IMR-90 (cell line): Measurements from ENCODE around the gene SEMA3C. TPM values are rescaled to one million over a fixed set of nuclear protein-coding genes. Genes with fewer than 3 reads are reported as not detected.

ENCODE experiments used
- ATAC-seq: fragments of 200-7000 bp; cut with Tn5 transposase; 2 replicates; pipeline ENCODE4 v1.9.1; 2020; ENCODE audit warnings: low read depth, mild to moderate bottlenecking, moderate library complexity
- BruUV-seq: library from RNA; stranded (reverse); fragments of 400-500 nt; replicated peaks from 2 replicates; lab custom pipeline; 2021; lab: Mats Ljungman, UMichigan
- CTCF ChIA-PET: fragments of 300-600 bp; formaldehyde crosslinking; extraction: SDS; loops from one replicate; lab custom pipeline; 2021; ENCODE audit warnings: antibody characterized with exemption; lab: Yijun Ruan, JAX
- POLR2A ChIA-PET: fragments of 300-600 bp; sonication (Branson Sonifier 250); formaldehyde crosslinking; loops from one replicate; lab custom pipeline; 2022; ENCODE audit warnings: antibody characterized with exemption; ENCODE audit not compliant: unreplicated experiment; lab: Charles Lee
- DNase-seq: peaks from one replicate; pipeline ENCODE4 v3.0.0; 2013
- H2AFZ ChIP-seq: replicated peaks from 2 replicates; pipeline ENCODE3; 2013; ENCODE audit warnings: low read length, mild to moderate bottlenecking; ENCODE audit not compliant: poor library complexity
- H2AK5ac ChIP-seq: 2 replicates; pipeline ENCODE4 v1.6.1; 2013; ENCODE audit warnings: low read depth, low read length, inconsistent platforms
- H2AK9ac ChIP-seq: replicated peaks from 2 replicates; pipeline ENCODE3; 2013; ENCODE audit warnings: mild to moderate bottlenecking, low read depth, low read length, moderate library complexity; ENCODE audit not compliant: poor library complexity
- H2BK120ac ChIP-seq: 2 replicates; pipeline ENCODE4 v1.6.1; 2013; ENCODE audit warnings: low read depth, low read length, inconsistent platforms
- H2BK15ac ChIP-seq: 3 replicates; pipeline ENCODE4 v1.6.1; 2013; ENCODE audit warnings: low read depth, low read length, inconsistent platforms
- H2BK20ac ChIP-seq: 2 replicates; pipeline ENCODE4 v1.6.1; 2013; ENCODE audit warnings: low read depth, mild to moderate bottlenecking, inconsistent platforms, low read length, moderate library complexity
- H2BK5ac ChIP-seq: 2 replicates; pipeline ENCODE4 v1.6.1; 2013; ENCODE audit warnings: mild to moderate bottlenecking, low read depth, low read length, inconsistent platforms; ENCODE audit not compliant: poor library complexity, severe bottlenecking
- H3K14ac ChIP-seq: replicated peaks from 2 replicates; pipeline ENCODE4 v1.6.1; 2013; ENCODE audit warnings: low read depth, low read length, inconsistent platforms
- H3K18ac ChIP-seq: 2 replicates; pipeline ENCODE4 v1.6.1; 2013; ENCODE audit warnings: low read depth, low read length, control low read depth
- H3K23ac ChIP-seq: 2 replicates; pipeline ENCODE4 v1.6.1; 2013; ENCODE audit warnings: low read depth, low read length, inconsistent platforms
- H3K27ac ChIP-seq: 2 replicates; pipeline ENCODE4 v1.5.1; 2013; ENCODE audit warnings: mild to moderate bottlenecking, control low read depth, low read length; ENCODE audit not compliant: insufficient read depth
- H3K27me3 ChIP-seq: 2 replicates; pipeline ENCODE4 v1.6.1; 2013; ENCODE audit warnings: low read length; ENCODE audit not compliant: control insufficient read depth, insufficient read depth
- H3K36me3 ChIP-seq: 2 replicates; pipeline ENCODE4 v1.6.1; 2013; ENCODE audit warnings: low read length, mixed read lengths; ENCODE audit not compliant: control insufficient read depth, insufficient read depth
- H3K4ac ChIP-seq: 2 replicates; pipeline ENCODE4 v1.6.1; 2013; ENCODE audit warnings: low read depth, low read length, inconsistent platforms
- H3K4me1 ChIP-seq: 2 replicates; pipeline ENCODE4 v1.6.1; 2013; ENCODE audit warnings: low read length, mixed read lengths; ENCODE audit not compliant: control insufficient read depth, insufficient read depth
- H3K4me2 ChIP-seq: 2 replicates; pipeline ENCODE4 v1.6.1; 2013; ENCODE audit warnings: low read depth, mild to moderate bottlenecking, control low read depth, low read length, moderate library complexity
- H3K4me3 ChIP-seq: 2 replicates; pipeline ENCODE4 v1.5.1; 2013; ENCODE audit warnings: low read depth, mild to moderate bottlenecking, control low read depth, low read length, moderate library complexity; ENCODE audit not compliant: insufficient read depth
- H3K56ac ChIP-seq: 2 replicates; pipeline ENCODE4 v1.6.1; 2013; ENCODE audit warnings: low read length, inconsistent platforms; ENCODE audit not compliant: insufficient read depth; ENCODE audit errors: extremely low read depth
- H3K79me1 ChIP-seq, 2 experiments: 2 replicates each; pipeline ENCODE4 v1.6.1; 2013; ENCODE audit warnings: low read length in 2 of 2, inconsistent platforms in 1 of 2, low read depth in 1 of 2
- H3K9ac ChIP-seq: 2 replicates; pipeline ENCODE4 v1.6.1; 2013; ENCODE audit warnings: low read depth, low read length, control low read depth
- H3K9me1 ChIP-seq: 2 replicates; pipeline ENCODE4 v1.6.1; 2013; ENCODE audit warnings: low read length, inconsistent platforms; ENCODE audit not compliant: insufficient read depth
- H3K9me3 ChIP-seq: 2 replicates; pipeline ENCODE4 v1.6.1; 2013; ENCODE audit warnings: low read length; ENCODE audit not compliant: control insufficient read depth, insufficient read depth
- H4K20me1 ChIP-seq: 2 replicates; pipeline ENCODE4 v1.6.1; 2013; ENCODE audit warnings: low read length, inconsistent platforms; ENCODE audit not compliant: insufficient read depth
- H4K5ac ChIP-seq: 2 replicates; pipeline ENCODE4 v1.6.1; 2013; ENCODE audit warnings: mild to moderate bottlenecking, low read depth, low read length, control low read depth
- H4K8ac ChIP-seq, 2 experiments: 2 replicates each; pipeline ENCODE4 v1.6.1; 2013; ENCODE audit warnings: low read depth in 2 of 2, low read length in 2 of 2, control low read depth in 1 of 2, inconsistent platforms in 1 of 2
- H4K91ac ChIP-seq: 2 replicates; pipeline ENCODE4 v1.6.1; 2013; ENCODE audit warnings: low read depth, low read length, inconsistent platforms; ENCODE audit not compliant: insufficient read depth
- CHD1 ChIP-seq: IDR thresholded peaks from 2 replicates; pipeline ENCODE4 v1.6.1; 2012; ENCODE audit warnings: low read depth, low read length, improper control_type of control experiment
- ELK1 ChIP-seq: fragments of 150-350 bp; IDR thresholded peaks from 2 replicates; pipeline ENCODE4 v1.6.1; 2016; ENCODE audit warnings: low read depth, mild to moderate bottlenecking, low read length, moderate library complexity, borderline replicate concordance
- FOS ChIP-seq: fragments of 150-350 bp; IDR thresholded peaks from 2 replicates; pipeline ENCODE4 v1.6.1; 2016; ENCODE audit warnings: low read depth, low read length
- MAFK ChIP-seq: IDR thresholded peaks from 2 replicates; pipeline ENCODE4 v1.6.1; 2012; ENCODE audit warnings: low read depth, low read length, improper control_type of control experiment
- MXI1 ChIP-seq: IDR thresholded peaks from 2 replicates; pipeline ENCODE4 v1.6.1; 2012; ENCODE audit warnings: low read depth, mild to moderate bottlenecking, low read length, moderate library complexity, borderline replicate concordance
- NFE2L2 ChIP-seq: fragments of 150-350 bp; IDR thresholded peaks from 2 replicates; pipeline ENCODE4 v1.6.1; 2016; ENCODE audit warnings: low read depth, mild to moderate bottlenecking, low read length
- RAD21 ChIP-seq: IDR thresholded peaks from 2 replicates; pipeline ENCODE4 v1.6.1; 2012; ENCODE audit warnings: low read length, improper control_type of control experiment
- RFX5 ChIP-seq: IDR thresholded peaks from 2 replicates; pipeline ENCODE4 v1.8.0; 2012; ENCODE audit warnings: low read depth, mild to moderate bottlenecking, low read length, moderate library complexity
- SMC3 ChIP-seq: fragments of 150-350 bp; IDR thresholded peaks from 2 replicates; pipeline ENCODE4 v1.6.1; 2016; ENCODE audit warnings: low read depth, mild to moderate bottlenecking, antibody characterized with exemption, low read length, moderate library complexity
- dilution Hi-C: fragments of 300-500 bp; cut with HindIII; formaldehyde crosslinking; loops from one replicate; pipeline ENCODE4 v1.14.3; 2018; ENCODE audit warnings: low sequenced_read_pairs; ENCODE audit not compliant: unreplicated experiment
- in situ Hi-C: fragments of 300-500 bp; cut with MboI; formaldehyde crosslinking; loops from 3 replicates; pipeline ENCODE4 v1.14.3; 2019; ENCODE audit warnings: low sequenced_read_pairs, inconsistent platforms, mixed read lengths
- intact Hi-C: fragments of 100-400 bp; cut with micrococcal nuclease; formaldehyde crosslinking; loops from 2 replicates; pipeline ENCODE4 v1.10.0; 2022
- polyA plus RNA-seq, 3 experiments: library from polyadenylated mRNA; depleted of rRNA; stranded (reverse); fragments of >200 nt; gene quantifications; 2 replicates each; pipeline ENCODE4 v1.2.3, GENCODE V29; 2012; ENCODE audit warnings: low replicate concordance in 1 of 3
- total RNA-seq: library from RNA; depleted of rRNA; stranded (reverse); fragments of >200 nt; gene quantifications from 2 replicates; pipeline ENCODE4 v1.2.3, GENCODE V29; 2012
- TF ChIP-seq, protein P1 (sequence below): conservative IDR thresholded peaks from 2 replicates; pipeline ENCODE4 v1.5.1; 2012; ENCODE audit warnings: mild to moderate bottlenecking, low read depth, low read length, improper control_type of control experiment

Gene SEMA3C
- total and polyA plus RNA-seq, 2 of the 4 experiments (the other 2 are of a cell fraction) = 21.2 to 97.1 TPM

GRCh38 chr7:80819503-80819902, 99.3 kb downstream of the SEMA3C start:
- ChIA-PET POLR2A (no interaction called here), CTCF (no interaction called here)
- H2AFZ ChIP-seq = no peak overlapping the region
- no peak for ATAC-seq
- H3K14ac ChIP-seq = no peak overlapping the region
- TF ChIP-seq SMC3 (no peak), MXI1 (no peak), RFX5 (no peak), NFE2L2 (no peak), ELK1 (no peak), MAFK (no peak), RAD21 (no peak), FOS (no peak), CHD1 (no peak)
- TF ChIP-seq, protein P1, sequence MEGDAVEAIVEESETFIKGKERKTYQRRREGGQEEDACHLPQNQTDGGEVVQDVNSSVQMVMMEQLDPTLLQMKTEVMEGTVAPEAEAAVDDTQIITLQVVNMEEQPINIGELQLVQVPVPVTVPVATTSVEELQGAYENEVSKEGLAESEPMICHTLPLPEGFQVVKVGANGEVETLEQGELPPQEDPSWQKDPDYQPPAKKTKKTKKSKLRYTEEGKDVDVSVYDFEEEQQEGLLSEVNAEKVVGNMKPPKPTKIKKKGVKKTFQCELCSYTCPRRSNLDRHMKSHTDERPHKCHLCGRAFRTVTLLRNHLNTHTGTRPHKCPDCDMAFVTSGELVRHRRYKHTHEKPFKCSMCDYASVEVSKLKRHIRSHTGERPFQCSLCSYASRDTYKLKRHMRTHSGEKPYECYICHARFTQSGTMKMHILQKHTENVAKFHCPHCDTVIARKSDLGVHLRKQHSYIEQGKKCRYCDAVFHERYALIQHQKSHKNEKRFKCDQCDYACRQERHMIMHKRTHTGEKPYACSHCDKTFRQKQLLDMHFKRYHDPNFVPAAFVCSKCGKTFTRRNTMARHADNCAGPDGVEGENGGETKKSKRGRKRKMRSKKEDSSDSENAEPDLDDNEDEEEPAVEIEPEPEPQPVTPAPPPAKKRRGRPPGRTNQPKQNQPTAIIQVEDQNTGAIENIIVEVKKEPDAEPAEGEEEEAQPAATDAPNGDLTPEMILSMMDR = no peak
- H2BK5ac ChIP-seq = no peak overlapping the region
- no peak overlapping the region for H3K4me2 ChIP-seq
- no peak overlapping the region for H2BK15ac ChIP-seq
- intact Hi-C loops (no loop called here), dilution Hi-C loops (no loop called here), in situ Hi-C loops (no loop called here)
- H4K8ac ChIP-seq = no peak overlapping the region
- no peaks in the 10 kb centered on the region for H3K9me3 ChIP-seq
- H3K4ac ChIP-seq = no peak overlapping the region
- H3K79me1 ChIP-seq = no peaks in the 10 kb centered on the region; a peak in 2 of 4 replicates
- H3K27me3 ChIP-seq = no peaks in the 10 kb centered on the region
- no peaks in the 10 kb centered on the region for H3K4me1 ChIP-seq
- no peaks in the 10 kb centered on the region for H3K9me1 ChIP-seq
- H3K23ac ChIP-seq = no peak overlapping the region
- no peaks in the 10 kb centered on the region for H4K20me1 ChIP-seq
- BruUV-seq = no TSS peak
- no peak overlapping the region for H3K27ac ChIP-seq
- DNase-seq = no peak
- H3K4me3 ChIP-seq = no peak overlapping the region
- H2BK120ac ChIP-seq = no peak overlapping the region
- no peak overlapping the region for H3K56ac ChIP-seq
- no peak overlapping the region for H4K5ac ChIP-seq
- no peak overlapping the region for H2BK20ac ChIP-seq
- H3K36me3 ChIP-seq = no peaks in the 10 kb centered on the region
- peak overlapping the region; percentile 24; the same call in 1 of the 2 replicates for H3K18ac ChIP-seq
- H3K9ac ChIP-seq = no peak overlapping the region
- no peak overlapping the region for H2AK9ac ChIP-seq
- no peak overlapping the region for H4K91ac ChIP-seq
- H2AK5ac ChIP-seq = no peak overlapping the region
